Fibroblast of lung (primary cell): ENCODE measurements around the gene IGDCC3.

ENCODE experiments used
- CTCF ChIP-seq, 2 donors: IDR thresholded peaks in 1 of 2; conservative IDR thresholded peaks in 1 of 2; 1 replicate in 1 of 2; 2 replicates in 1 of 2; pipeline ENCODE4 v1.5.1; 2011 to 2012; ENCODE audit warnings: low read length in 2 of 2, control low read depth in 1 of 2, inconsistent platforms in 1 of 2, low read depth in 1 of 2, mild to moderate bottlenecking in 1 of 2
- EZH2 ChIP-seq: IDR thresholded peaks from 2 replicates; pipeline ENCODE4 v1.5.1; 2012; ENCODE audit warnings: low read length, control low read depth, mild to moderate bottlenecking; ENCODE audit errors: missing control alignments

- TF ChIP-seq CTCF (conservative IDR thresholded peaks at IDR 0.05 in 1 of 2, IDR thresholded peaks at IDR 0.05 in 1 of 2; ENCODE audit: low read depth in 1 of 2, low read length in 2 of 2) (no peak), EZH2 (no peak)
Measured at GRCh38 chr15:65383991-65384390, 6.2 kb upstream of the IGDCC3 start.
